ENCODE data around the gene GATB.

GRCh38 chr4:151670843-151671242, 90.0 kb downstream of the GATB start:
- no peak for TF ChIP-seq EZH2 (IDR thresholded peaks at IDR 0.05; ENCODE audit: low read length, missing control alignments)
- TF ChIP-seq CTCF (conservative IDR thresholded peaks at IDR 0.05 in 1 of 2, IDR thresholded peaks at IDR 0.05 in 1 of 2; ENCODE audit: low read depth in 1 of 2, low read length in 2 of 2), result no peak

Data from fibroblast of lung (primary cell).